ENCODE measurements around the gene PTPRG.

Gene PTPRG

DNA sequence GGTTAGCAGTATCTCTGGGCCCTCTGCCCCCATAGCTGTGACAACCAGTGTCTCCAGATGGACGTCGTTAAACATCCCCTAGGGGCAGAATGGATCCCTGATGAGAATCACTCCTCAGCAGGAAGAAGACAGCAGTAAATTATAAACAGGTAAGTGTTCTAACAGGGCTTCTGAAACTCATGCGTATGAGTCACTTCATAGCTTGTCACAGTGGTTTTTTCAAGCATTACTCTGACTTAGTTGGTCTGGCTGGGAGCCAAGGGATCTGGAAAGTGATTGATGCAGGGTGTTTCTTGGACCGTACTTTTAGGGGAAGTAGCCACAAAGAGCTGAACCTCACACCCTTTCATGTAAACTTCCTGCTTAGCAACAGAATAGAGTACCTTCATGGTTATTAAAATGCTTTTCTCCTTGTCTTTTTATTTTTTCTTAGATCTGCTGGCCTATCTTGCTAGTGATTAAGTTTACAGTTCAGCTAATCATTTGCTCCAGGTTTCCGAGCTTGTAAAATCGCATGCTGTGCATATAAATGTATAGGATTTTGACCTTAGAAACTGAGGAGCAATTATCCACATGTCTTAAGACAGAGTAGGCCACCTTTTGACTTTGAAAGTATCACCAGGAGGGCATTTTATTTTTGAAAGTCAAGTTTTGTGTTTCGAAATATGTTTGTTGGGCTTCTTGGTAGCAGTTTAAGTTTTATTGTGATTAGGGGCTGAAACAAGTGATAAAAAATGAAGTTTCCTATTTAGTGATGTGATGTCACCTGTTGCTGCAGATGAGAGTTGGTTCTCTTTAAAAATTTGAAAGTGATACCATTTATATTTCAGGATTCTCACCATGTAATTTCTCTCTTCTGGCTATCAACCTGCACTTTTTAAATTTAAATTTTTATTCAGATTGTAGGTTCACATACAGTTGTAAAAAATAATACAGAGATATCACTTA, 333.9 kb downstream of the PTPRG start:
- peak in 2 of 3 experiments; percentile 25 to 27 for DNase-seq (ENCODE audit: low read depth in 3 of 3)

GRCh38 chr3:61896251-61896650, 334.9 kb downstream of the PTPRG start:
- no peak for DNase-seq (ENCODE audit: low read depth in 3 of 3)

DNA sequence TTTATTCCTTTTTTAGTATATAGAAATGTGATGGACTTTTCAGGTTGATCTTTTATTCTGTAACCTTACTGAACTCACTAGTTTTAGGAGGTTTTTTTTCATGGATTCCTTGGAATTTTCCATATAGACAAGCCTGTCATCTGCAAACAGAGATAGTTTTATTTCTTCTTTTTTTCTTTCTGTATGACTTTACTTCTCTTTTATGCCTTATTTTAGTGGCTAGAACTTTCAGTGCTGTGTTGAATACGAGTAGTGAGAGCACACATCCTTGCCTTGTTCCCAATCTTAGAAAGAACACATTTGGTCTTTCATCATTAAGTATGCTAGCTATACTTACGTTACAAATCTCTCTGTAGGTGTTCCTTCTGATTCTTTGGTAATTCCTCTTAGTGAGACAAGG, 336.5 kb downstream of the PTPRG start:
- no peak for DNase-seq (ENCODE audit: low read depth in 3 of 3)

DNA sequence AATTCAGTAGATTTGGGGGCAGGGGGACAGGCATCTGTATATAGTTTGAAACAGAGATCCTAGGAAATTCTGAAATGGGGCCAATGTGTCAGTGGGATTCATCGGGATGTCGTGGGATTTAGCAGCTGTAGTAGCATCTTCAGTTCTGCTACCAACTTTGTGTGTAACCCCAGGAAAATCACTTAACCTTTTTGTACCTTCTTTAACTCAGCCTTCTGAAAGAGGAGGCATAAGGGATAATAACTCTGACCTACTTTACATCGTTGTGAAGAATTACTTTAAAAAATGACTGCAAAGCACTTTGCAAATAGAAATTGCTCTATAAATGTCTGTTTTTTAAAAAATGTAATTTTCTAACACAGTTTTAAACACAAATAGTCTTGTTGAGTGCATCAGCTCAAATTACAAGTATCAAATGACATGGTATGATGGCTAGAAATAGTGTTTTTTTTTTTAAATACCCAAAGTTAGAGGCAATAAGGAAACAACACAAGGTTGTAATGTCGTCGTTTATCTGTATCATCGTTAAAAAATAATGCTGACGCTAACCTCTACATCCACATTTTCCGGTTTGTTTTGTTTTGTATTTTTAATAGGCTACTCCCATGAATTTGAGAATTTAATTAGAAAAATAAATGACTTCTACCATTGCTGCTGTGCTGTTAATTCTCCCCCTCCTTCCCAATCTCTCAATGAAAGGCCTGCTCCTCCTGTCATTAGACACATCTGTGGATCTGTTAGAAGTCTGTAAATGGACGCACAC, 338.5 kb downstream of the PTPRG start:
- no peak for DNase-seq (ENCODE audit: low read depth in 3 of 3)

DNA sequence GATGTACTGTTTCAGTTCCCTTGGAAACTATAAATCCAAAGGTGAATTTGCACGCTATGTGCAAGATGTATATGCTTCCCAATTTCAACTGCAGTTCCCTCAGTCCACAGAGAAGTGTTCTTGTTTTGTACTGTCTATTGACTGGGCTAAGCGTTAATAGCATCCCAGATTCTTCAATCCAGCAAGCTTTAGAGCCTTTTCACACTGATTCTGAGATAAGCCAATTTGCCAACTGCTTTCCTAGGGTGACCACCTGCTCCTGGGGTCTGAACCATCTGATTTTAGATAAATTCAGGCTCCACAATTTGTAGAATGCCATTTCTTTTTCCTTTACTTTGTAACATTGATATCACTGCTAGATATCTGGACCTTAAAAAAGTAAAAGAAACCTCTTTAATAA, 340.1 kb downstream of the PTPRG start:
- DNase-seq (ENCODE audit: low read depth in 3 of 3), result no peak

DNA sequence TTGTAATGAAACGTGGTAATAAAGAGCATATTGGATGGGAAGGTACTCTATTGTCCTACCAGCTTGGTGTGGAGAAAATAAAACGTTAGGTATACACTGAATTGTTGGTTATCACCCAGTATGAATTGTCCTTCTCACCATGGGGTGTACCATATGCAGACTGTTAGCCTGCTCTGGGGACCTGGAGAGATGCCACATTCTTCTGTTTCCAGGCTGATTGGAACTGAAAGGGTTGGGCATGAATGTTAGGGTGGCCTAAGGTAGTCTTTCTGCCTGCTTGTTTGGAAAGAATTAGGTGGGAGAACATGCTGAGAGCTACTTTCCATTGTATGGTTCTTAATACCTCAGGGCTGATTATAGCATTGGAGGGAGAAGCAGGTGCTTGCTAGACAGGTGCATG, 340.6 kb downstream of the PTPRG start:
- DNase-seq (ENCODE audit: low read depth in 3 of 3), result no peak

DNA sequence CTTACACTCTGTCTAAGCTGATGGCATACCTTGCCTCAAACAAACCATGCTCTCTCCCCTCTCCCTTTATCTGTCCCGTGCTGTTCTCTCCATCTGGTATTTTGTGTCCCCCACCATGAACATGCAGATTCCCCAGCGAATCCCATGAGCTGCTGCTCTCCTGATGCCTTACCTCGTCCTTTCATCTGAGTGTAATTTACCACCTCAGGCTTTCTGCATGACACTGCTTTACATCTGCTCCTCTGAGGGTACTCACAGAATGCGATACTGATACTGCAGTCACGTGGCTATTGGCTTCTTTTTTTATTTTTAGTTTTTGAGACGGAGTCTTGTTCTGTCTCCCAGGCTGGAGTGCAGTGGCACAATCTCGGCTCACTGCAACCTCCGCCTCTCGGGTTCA, 341.7 kb downstream of the PTPRG start:
- DNase-seq (ENCODE audit: low read depth in 3 of 3), result no peak

DNA sequence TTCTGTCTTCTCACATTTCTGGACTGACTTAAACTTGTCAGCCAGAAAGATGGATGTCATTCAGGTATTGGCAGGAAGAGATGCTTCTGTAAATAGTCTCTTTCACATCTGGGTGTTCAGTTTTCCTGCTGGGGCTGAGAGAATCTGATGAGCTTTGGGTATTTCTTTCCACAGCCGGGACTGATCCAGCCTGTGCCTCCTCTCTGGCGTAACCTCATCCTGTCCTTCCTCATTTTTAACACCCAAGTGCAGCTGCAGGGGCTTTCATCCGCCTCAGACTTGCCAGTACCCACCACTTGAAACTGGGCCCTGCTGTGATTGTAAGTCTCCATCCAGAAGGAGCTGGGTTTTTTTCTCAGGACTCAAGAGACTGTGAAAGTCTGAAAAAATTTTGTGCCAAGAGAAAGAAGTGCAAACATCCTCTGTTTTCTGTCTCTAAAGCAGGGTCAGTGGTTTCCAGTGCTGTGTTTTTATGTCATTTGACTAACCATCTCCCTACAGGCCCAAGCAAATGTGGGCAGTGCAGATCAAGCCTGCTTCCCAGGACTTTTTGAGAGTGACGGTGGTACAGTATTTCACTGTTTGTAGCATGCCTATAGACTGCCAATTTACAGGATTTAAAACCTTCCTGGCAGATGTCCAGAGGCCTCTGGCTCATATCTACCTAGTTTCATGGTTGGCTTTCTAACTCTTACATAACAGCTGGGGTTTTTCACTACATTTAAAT, 342.7 kb downstream of the PTPRG start:
- DNase-seq (ENCODE audit: low read depth in 3 of 3), result no peak

- DNase-seq (ENCODE audit: low read depth in 3 of 3), result no peak
Observed at GRCh38 chr3:61907210-61907795, 345.9 kb downstream of the PTPRG start.

DNA sequence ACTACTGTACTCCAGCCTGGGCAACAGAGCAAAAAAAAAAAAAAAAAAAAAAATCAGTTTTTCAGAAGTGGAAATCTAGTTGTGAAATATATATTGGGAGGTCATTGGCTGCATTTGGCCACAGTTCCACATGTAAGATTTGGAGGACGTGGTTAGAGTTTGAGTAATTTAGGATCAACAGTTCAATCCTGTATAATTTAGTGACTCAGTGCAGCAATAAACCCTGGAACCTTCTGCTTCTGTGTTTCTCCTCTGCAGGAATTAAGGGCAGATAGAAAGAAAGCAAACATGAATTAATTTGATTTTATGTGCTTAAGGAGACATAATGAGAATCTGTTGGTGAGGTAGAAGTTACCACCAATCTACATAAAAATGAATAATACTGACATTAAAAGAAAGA, 347.0 kb downstream of the PTPRG start:
- no peak for DNase-seq (ENCODE audit: low read depth in 3 of 3)

DNA sequence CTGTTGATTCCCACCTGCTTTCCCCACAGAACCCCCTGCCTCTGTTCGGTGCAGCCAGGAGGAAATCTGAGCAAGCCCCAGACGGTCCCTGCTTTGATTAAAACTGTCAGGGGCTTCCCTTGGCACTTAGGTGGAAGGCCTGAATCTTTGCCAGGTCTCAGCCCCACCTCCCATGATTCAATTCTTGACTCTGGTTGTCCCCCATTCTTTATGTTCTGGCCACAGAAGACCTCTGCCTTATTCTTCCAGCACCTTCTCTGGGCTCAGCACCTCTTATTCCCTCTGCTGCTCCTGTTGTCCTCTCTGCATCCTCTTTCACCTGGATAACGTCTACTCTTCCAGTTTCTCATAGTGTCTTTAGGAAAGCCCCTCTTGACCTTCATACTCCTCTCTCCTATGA, 349.4 kb downstream of the PTPRG start:
- DNase-seq (ENCODE audit: low read depth in 3 of 3), result no peak

- DNase-seq (ENCODE audit: low read depth in 3 of 3), result no peak
Observed at GRCh38 chr3:61912158-61912557, 350.8 kb downstream of the PTPRG start.

- DNase-seq (ENCODE audit: low read depth in 3 of 3), result no peak
Observed at GRCh38 chr3:61913701-61914100, 352.3 kb downstream of the PTPRG start.

DNA sequence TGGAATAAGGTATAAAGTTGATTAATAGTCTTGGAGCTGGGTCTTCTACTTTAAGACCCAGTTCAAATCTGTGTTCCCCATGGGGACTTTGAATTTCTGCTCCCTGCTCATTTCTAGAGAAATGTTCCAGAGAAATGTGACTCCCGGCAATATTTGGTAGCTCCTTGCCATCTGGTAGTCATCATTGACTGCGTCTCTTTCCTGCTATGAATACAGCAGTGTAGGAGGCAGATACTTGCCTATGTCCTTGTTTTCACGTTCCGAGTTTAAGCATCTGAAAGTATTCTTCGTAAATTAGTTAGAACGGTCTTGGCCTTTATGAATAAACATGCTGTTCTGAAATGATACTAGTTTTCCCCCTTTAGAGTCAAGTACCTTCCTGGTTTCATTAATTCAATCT, 352.9 kb downstream of the PTPRG start:
- no peak for DNase-seq (ENCODE audit: low read depth in 3 of 3)

DNA sequence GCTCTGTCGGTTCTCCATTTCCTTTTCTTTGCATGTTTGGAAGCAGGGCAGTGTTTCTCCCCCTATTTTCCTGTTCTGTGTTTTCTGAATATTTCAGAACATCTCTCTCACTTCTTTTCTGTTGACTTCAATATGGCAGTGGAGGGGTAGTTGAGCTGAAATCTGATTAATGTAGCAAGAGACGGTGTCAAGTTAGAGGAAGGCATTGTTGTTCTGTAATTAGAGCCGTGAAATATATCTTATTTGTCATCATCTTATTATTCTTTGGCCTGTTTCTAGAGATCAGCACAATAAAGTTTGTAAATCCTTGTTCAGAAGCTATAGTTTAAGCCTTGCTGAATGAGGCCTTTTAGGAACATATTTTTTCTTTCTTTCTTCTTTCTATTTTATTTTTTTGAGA, 353.9 kb downstream of the PTPRG start:
- no peak for DNase-seq (ENCODE audit: low read depth in 3 of 3)

DNA sequence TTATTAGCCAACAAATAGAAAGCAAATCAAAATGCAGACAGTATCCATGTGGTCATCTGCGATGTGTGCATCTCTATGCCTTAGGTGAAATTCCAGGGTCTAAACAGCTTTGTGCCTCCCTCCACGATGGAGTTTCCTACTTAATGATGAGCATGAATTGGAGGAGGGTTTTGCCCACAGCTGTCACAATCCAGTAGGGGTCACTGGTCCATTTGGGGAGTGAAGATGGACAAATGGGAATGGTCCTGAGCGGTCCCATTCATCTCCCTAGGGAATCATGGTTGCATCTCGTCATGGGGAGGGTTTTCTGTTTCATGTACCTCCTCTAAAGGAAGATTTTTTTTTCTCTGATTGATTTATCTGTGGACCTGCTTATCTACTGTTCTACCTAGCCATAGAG, 358.0 kb downstream of the PTPRG start:
- DNase-seq (ENCODE audit: low read depth in 3 of 3), result no peak

GRCh38 chr3:61922118-61922517, 360.7 kb downstream of the PTPRG start:
- no peak for DNase-seq (ENCODE audit: low read depth in 3 of 3)

DNA sequence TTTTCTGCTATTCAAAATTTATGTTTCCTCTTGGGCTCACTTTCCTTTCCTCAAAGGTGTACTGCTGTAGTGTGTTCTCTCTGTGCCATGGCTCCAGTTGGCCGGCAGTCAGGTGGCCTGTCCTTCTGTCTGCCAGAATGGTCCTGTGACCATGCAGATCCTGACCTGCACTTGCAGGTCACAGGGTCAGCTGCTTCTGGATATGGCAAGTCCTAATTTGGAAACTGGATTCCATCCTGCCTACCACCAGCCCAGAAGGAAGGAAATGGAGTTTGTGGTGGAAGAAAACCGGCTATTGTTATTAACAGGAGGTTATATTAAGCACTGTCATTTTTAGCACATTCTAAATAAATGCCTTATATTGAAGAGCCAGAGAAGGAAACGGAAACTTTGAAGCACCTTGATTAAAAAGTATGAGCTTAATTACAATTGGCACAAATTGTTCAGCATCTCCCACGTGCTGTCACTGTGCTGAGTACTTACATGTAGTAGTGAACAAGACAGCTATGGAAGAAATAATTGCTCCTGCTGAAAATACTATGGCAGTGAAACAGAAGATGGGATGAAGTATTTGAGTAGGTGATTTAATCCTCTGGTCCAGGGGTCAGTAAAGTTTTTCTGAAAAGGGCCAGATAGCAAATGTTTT, 362.8 kb downstream of the PTPRG start:
- DNase-seq (ENCODE audit: low read depth in 3 of 3), result no peak

GRCh38 chr3:61924991-61925390, 363.6 kb downstream of the PTPRG start:
- DNase-seq (ENCODE audit: low read depth in 3 of 3), result no peak

- no peak for DNase-seq (ENCODE audit: low read depth in 3 of 3)
Observed at GRCh38 chr3:61925721-61926120, 364.4 kb downstream of the PTPRG start.

- no peak for DNase-seq (ENCODE audit: low read depth in 3 of 3)
Observed at GRCh38 chr3:61926923-61927322, 365.6 kb downstream of the PTPRG start.

All from stimulated activated CD4-positive, alpha-beta T cell treated with anti-CD3 and anti-CD28 coated beads, TNF-alpha, amount 100 ng/mL, for 24 hours (primary cell).